PC-9 (cell line): ENCODE measurements around the gene IZUMO2.

Experiments used
- CTCF ChIP-seq: fragments of 200-600 bp; sonication (generic); conservative IDR thresholded peaks from 2 replicates; pipeline ENCODE4 v1.6.1; 2017; ENCODE audit warnings: mixed run types, antibody characterized with exemption, mild to moderate bottlenecking, moderate library complexity
- EZH2 ChIP-seq: fragments of 200-600 bp; sonication (generic); IDR thresholded peaks from 2 replicates; pipeline ENCODE4 v1.8.0; 2017; ENCODE audit warnings: antibody characterized with exemption, low read depth

GRCh38 chr19:50202962-50203280 lies 39.8 kb upstream of the IZUMO2 start:
- TF ChIP-seq CTCF (no peak), EZH2 (no peak)
